ENCODE data around the gene ERBB4. TPM values are rescaled to one million over a fixed set of nuclear protein-coding genes. Genes with fewer than 3 reads are reported as not detected.

Gene ERBB4
- total RNA-seq, 2 experiments from 2014 or later, result not detected

- no peak overlapping the region for H3K27ac ChIP-seq (ENCODE audit: low read depth, low read length, poor library complexity, severe bottlenecking)
- H3K9me3 ChIP-seq (ENCODE audit: low read length), result no peaks in the 10 kb centered on the region
- H3K36me3 ChIP-seq (ENCODE audit: insufficient read depth, low read length), result no peaks in the 10 kb centered on the region
- no peak overlapping the region for H3K4me3 ChIP-seq (ENCODE audit: low read depth, low read length, poor library complexity, severe bottlenecking)
- BruUV-seq (replicated peaks), result no TSS peak
- H3K4me1 ChIP-seq (ENCODE audit: insufficient read depth, low read length, poor library complexity, severe bottlenecking), result no peaks in the 10 kb centered on the region
- no peaks in the 10 kb centered on the region for H4K20me1 ChIP-seq (ENCODE audit: insufficient read depth, low read length)
- no peak for DNase-seq (ENCODE audit: low spot score)
- ChIA-PET CTCF (ENCODE audit: unreplicated experiment) (no interaction called here), POLR2A (no interaction called here)
- intact Hi-C loops (cut with micrococcal nuclease; ENCODE audit: unreplicated experiment), result no loop called here
- TF ChIP-seq CTCF (conservative IDR thresholded peaks at IDR 0.05; ENCODE audit: low read length) (no peak), EZH2phosphoT487 (IDR thresholded peaks at IDR 0.05; ENCODE audit: borderline replicate concordance, low read depth, low read length) (no peak)
- H3K79me2 ChIP-seq (ENCODE audit: insufficient read depth, low read depth, low read length), result no peaks in the 10 kb centered on the region
- H3K4me2 ChIP-seq (ENCODE audit: low read length), result no peak overlapping the region
- no peaks in the 10 kb centered on the region for H3K9me2 ChIP-seq (ENCODE audit: insufficient read depth, low read length)
- H2AFZ ChIP-seq (ENCODE audit: low read length), result no peak overlapping the region
Observed at GRCh38 chr2:212406716-212407115, 131.9 kb downstream of the ERBB4 start.

- BruUV-seq (replicated peaks), result no TSS peak
- POLR2A ChIA-PET, result no interaction called here
- intact Hi-C loops (cut with micrococcal nuclease; ENCODE audit: unreplicated experiment), result no loop called here
Observed at GRCh38 chr2:212402316-212402715, 136.3 kb downstream of the ERBB4 start.

GRCh38 chr2:212398316-212398715, 140.3 kb downstream of the ERBB4 start:
- Histone ChIP-seq H2AFZ (ENCODE audit: low read length) (no peak overlapping the region), H3K9me3 (ENCODE audit: low read length) (no peaks in the 10 kb centered on the region), H3K9me2 (ENCODE audit: insufficient read depth, low read length) (no peaks in the 10 kb centered on the region), H3K79me2 (ENCODE audit: insufficient read depth, low read depth, low read length) (no peaks in the 10 kb centered on the region), H3K27ac (ENCODE audit: low read depth, low read length, poor library complexity, severe bottlenecking) (no peak overlapping the region), H3K36me3 (ENCODE audit: insufficient read depth, low read length) (no peaks in the 10 kb centered on the region), H4K20me1 (ENCODE audit: insufficient read depth, low read length) (no peaks in the 10 kb centered on the region), H3K4me3 (ENCODE audit: low read depth, low read length, poor library complexity, severe bottlenecking) (no peak overlapping the region), H3K4me1 (ENCODE audit: insufficient read depth, low read length, poor library complexity, severe bottlenecking) (no peaks in the 10 kb centered on the region), H3K4me2 (ENCODE audit: low read length) (no peak overlapping the region)
- ChIA-PET POLR2A (no interaction called here), CTCF (ENCODE audit: unreplicated experiment) (no interaction called here)
- DNase-seq (ENCODE audit: low spot score), result no peak
- BruUV-seq (replicated peaks), result no TSS peak
- TF ChIP-seq CTCF (conservative IDR thresholded peaks at IDR 0.05; ENCODE audit: low read length) (no peak), EZH2phosphoT487 (IDR thresholded peaks at IDR 0.05; ENCODE audit: borderline replicate concordance, low read depth, low read length) (no peak)
- intact Hi-C loops (cut with micrococcal nuclease; ENCODE audit: unreplicated experiment), result no loop called here

More at GRCh38 chr2:212402316-212402715, 136.3 kb downstream of the ERBB4 start:
- Histone ChIP-seq H3K79me2 (ENCODE audit: insufficient read depth, low read depth, low read length) (no peaks in the 10 kb centered on the region), H3K9me2 (ENCODE audit: insufficient read depth, low read length) (no peaks in the 10 kb centered on the region), H3K36me3 (ENCODE audit: insufficient read depth, low read length) (no peaks in the 10 kb centered on the region), H3K9me3 (ENCODE audit: low read length) (no peaks in the 10 kb centered on the region), H3K4me3 (ENCODE audit: low read depth, low read length, poor library complexity, severe bottlenecking) (no peak overlapping the region), H3K4me2 (ENCODE audit: low read length) (no peak overlapping the region), H3K27ac (ENCODE audit: low read depth, low read length, poor library complexity, severe bottlenecking) (no peak overlapping the region), H3K4me1 (ENCODE audit: insufficient read depth, low read length, poor library complexity, severe bottlenecking) (no peaks in the 10 kb centered on the region), H2AFZ (ENCODE audit: low read length) (no peak overlapping the region), H4K20me1 (ENCODE audit: insufficient read depth, low read length) (no peaks in the 10 kb centered on the region)
- CTCF ChIA-PET (ENCODE audit: unreplicated experiment), result no interaction called here
- no peak for TF ChIP-seq EZH2phosphoT487 (IDR thresholded peaks at IDR 0.05; ENCODE audit: borderline replicate concordance, low read depth, low read length)
- no peak for TF ChIP-seq CTCF (conservative IDR thresholded peaks at IDR 0.05; ENCODE audit: low read length)
- no peak for DNase-seq (ENCODE audit: low spot score)
